Stimulated activated naive CD4-positive, alpha-beta T cell treated with Interleukin-2 at 50 U/mL for 16 hours (primary cell): ENCODE results near the gene PYHIN1.

Experiments
- DNase-seq: peaks from one replicate; lab custom pipeline; 2025; lab: John Stamatoyannopoulos, UW

Gene PYHIN1

GRCh38 chr1:158931055-158931737 lies at the start of gene PYHIN1:
PYHIN1 (plus strand) TSS chr1:158931552; CDS start chr1:158936911, 5,359 bp downstream.
- no peak for DNase-seq

GRCh38 chr1:158893654-158894053 lies 37.7 kb upstream of the PYHIN1 start:
- DNase-seq = no peak

GRCh38 chr1:158898722-158899121 lies 32.6 kb upstream of the PYHIN1 start:
- no peak for DNase-seq

GRCh38 chr1:158901623-158902022 lies 29.7 kb upstream of the PYHIN1 start:
- DNase-seq = no peak

GRCh38 chr1:158916085-158916484 lies 15.3 kb upstream of the PYHIN1 start:
- no peak for DNase-seq

GRCh38 chr1:158924677-158925076 lies 6.7 kb upstream of the PYHIN1 start:
- DNase-seq = no peak

- DNase-seq = no peak
Observed at GRCh38 chr1:158930504-158930903, 848 bp upstream of the PYHIN1 start.

GRCh38 chr1:158932171-158932570 lies 819 bp downstream of the PYHIN1 start:
- DNase-seq = no peak

- no peak for DNase-seq
Observed at GRCh38 chr1:158933621-158934020, 2.3 kb downstream of the PYHIN1 start.

GRCh38 chr1:158939180-158939579 lies 7.8 kb downstream of the PYHIN1 start:
- DNase-seq = no peak

- no peak for DNase-seq
Observed at GRCh38 chr1:158941317-158941716, 10.0 kb downstream of the PYHIN1 start.

- DNase-seq = no peak
Observed at GRCh38 chr1:158942490-158942889, 11.1 kb downstream of the PYHIN1 start.

GRCh38 chr1:158943059-158943458 lies 11.7 kb downstream of the PYHIN1 start:
- DNase-seq = no peak

GRCh38 chr1:158945061-158945460 lies 13.7 kb downstream of the PYHIN1 start:
- no peak for DNase-seq

GRCh38 chr1:158946785-158947184 lies 15.4 kb downstream of the PYHIN1 start:
- DNase-seq = no peak

- no peak for DNase-seq
Observed at GRCh38 chr1:158951956-158952355, 20.6 kb downstream of the PYHIN1 start.

- no peak for DNase-seq
Observed at GRCh38 chr1:158952416-158952815, 21.1 kb downstream of the PYHIN1 start.

- DNase-seq = no peak
Observed at GRCh38 chr1:158961178-158961577, 29.8 kb downstream of the PYHIN1 start.

- no peak for DNase-seq
Observed at GRCh38 chr1:158962983-158963382, 31.6 kb downstream of the PYHIN1 start.

- DNase-seq = no peak
Observed at GRCh38 chr1:158969166-158969565, 37.8 kb downstream of the PYHIN1 start.

GRCh38 chr1:158969855-158970254 lies 38.5 kb downstream of the PYHIN1 start:
- no peak for DNase-seq

GRCh38 chr1:158972841-158973240 lies 41.5 kb downstream of the PYHIN1 start:
- DNase-seq = no peak

GRCh38 chr1:158976219-158976618 lies 44.9 kb downstream of the PYHIN1 start:
- DNase-seq = no peak

- no peak for DNase-seq
Observed at GRCh38 chr1:158978730-158979129, 47.4 kb downstream of the PYHIN1 start.
